Activated naive CD4-positive, alpha-beta T cell (primary cell): Measurements from ENCODE around the gene MYO1F.
A peak's percentile ranks its signal among the peaks of the same experiment; 100 is the strongest.
"Not testable (repeated sequence)": the region's sequence is repeated elsewhere in the genome, so short reads cannot be mapped to it uniquely, and the experiment has no call there.

Source experiments
- DNase-seq, 4 experiments: peaks; one replicate each; lab custom pipeline; 2025; lab: John Stamatoyannopoulos, UW

Gene MYO1F

DNA sequence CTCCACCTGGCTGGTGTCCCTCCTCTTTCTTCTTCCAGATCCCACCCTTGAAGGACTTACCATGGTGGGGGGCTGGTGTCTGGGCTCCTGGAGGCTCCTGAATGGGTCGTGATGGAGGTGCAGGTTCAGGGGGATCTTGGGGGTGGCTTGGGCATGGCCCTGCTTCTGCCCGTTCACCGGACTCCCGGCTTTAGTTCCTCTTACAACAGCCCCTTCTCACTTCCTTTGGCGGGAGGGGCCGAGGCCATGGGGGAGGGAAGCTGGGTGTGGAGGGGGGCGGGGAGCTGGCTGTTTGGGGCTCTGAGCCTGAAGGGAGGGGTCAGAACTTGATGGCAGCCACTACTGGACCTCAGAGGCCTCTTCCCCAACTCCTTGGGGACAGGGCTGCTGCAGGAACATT, at the start of gene MYO1F:
MYO1F (minus strand) TSS at position 196 of the 400 bp plus-strand sequence; CDS start at position 63, 133 bp downstream.
- DNase-seq = no peak

DNA sequence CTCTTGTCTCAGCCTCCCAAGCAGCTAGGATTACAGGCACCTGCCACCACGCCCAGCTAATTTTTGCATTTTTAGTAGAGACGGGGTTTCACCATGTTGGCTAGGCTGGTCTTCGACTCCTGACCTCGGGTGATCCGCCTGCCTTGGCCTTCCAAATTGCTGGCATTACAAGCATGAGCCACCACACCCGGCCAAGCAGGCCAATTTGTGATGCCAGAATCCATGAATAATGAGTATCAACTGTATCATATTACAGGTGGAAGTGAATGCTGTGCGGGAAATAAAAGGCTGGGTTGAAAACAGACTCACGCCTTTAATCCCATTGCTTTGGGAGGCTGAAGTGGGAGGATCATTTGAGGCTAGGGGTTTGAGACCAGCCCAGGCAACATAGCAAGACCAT, 49.6 kb upstream of the MYO1F start:
- no peak for DNase-seq

DNA sequence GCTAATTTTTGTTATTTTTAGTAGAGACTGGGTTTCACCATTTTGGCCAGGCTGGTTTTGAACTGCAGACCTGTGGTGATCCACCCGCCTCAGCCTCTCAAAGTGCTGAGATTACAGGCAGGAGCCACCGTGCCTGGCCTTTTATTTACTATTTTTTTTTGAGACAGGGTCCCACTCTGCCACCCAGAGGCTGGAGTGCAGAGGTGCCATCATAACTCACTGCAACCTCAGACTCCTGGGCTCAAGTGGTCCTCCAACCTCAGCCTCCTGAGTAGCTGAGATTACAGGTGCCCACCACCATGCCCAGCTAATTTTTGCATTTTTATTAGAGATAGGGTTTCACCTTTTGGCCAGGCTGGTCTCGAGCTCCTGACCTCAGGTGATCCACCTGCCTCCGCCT, 45.6 kb upstream of the MYO1F start:
- DNase-seq = not testable (repeated sequence)

DNA sequence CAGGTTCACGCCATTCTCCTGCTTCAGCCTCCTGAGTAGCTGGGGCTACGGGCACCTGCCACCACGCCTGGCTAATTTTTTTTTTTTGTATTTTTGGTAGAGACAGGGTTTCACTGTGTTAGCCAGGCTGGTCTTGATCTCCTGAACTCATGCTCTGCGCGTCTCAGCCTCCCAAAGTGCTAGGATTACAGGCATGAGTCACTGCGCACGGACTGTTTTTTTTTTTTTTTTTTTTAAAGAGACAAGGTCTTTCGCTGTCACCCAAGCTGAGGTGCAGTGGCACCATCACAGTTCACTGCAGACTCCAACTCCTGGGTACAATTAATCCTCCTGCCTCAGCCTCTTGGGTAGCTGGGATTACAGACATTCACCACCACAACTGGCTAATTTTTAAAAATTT, 41.5 kb upstream of the MYO1F start:
- no peak for DNase-seq

DNA sequence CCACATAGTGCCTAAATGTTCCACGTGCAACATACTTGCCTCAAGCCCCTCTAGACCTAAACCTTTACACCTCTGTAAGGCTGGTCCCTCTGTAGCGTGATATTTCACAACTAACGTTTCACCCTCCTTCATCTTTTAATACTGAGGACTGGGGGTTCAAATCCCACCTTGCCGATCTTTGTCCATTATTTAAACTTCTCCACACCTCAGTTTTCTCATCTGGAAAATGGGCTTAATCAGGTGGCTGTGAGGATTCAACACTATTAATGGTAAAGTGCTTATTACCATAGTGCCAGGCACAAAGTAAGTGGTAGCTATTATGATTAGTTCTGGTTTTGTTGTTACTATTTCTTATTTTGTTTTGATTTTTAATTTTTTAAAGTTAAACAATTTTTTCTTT, 40.7 kb upstream of the MYO1F start:
- DNase-seq = no peak

DNA sequence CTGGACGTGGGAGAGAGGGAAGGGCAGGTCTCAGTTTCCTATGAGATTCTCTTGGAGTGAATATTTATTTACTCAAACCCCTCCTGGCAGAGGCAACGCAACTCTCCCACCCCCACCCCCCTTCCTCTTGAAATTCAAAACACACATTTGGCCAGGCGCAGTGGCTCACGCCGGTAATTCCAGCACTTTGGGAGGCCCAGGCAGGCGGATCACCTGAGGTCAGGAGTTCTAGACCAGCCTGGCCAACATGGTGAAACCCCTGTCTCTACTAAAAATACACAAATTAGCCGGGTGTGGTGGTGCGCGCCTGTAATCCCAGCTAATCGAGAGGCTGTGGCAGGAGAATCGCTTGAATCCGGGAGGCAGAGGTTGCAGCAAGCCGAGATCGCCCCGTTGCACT, 40.1 kb upstream of the MYO1F start:
- DNase-seq = not testable (repeated sequence)

DNA sequence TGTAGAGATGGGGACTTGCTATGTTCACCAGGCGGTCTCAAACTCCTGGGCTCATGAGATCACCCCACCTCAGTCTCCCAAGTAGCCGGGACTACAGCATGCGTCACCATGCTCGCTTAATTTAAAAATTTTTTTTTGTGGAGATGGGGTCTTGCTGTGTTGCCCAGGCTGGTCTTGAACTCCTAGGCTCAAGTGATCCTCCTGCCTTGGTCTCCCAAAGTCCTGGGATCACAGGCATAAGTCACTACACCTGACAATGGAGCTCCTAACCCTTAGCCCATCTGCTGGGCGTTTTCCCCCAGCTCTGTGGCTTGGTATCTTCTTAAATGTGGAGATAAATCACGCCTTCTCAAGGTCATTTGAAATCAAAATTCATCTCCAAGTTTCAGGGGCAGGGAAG, 39.6 kb upstream of the MYO1F start:
- no peak for DNase-seq

DNA sequence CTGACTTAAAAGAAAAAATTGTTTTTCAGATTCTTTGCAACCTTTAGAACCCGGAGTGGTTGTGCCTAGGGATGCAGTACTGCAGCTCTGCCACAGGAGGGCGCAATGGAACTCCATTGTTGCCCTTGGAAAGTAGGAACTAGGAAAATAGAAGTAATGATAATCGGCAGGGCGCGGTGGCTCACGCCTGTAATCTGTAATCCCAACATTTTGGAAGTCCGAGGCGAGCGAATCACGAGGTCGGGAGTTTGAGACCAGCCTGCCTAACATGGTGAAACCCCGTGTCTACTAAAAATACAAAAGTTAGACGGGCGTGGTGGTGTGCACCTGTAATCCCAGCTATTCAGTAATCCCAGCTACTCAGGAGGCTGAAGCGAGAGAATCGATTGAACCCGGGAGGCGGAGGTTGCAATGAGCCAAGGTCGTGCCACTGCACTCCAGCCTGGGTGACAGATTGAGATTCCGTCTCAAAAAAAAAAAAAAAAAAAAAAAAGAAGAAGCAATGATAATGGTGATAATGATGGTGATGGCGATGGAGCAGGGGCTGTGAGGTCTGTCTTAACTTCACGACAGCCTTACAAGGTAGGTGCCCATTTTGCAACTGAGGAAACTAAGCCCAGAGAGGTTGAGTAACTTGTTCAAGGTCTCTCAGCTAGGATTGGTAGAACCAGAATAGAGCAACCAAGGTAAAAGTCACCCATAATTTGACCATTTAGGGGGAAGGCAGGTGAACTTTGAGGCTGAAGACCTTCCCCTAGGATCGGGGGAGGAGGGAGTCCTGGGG, 38.8 kb upstream of the MYO1F start:
- DNase-seq = peak in 3 of 4 experiments; percentile 17 to 49 (median 28)

DNA sequence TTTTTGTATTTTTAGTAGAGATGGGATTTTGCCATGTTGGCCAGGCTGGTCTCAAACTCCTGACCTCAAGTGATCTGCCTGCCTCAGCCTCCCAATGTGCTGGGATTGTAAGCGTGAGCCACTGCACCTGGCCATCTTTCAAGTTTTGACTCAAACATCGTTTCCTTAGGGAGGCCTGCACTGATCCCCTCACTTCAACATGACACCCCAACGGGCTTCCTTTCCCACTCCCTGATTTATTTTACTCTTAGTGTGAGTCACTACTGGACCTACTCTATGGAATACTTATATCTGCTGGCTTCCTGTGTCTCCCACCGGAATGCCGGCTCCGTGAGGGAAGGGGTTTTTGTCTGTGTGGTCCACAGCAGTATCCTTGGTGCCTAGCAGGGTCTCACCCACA, 37.8 kb upstream of the MYO1F start:
- DNase-seq = no peak

DNA sequence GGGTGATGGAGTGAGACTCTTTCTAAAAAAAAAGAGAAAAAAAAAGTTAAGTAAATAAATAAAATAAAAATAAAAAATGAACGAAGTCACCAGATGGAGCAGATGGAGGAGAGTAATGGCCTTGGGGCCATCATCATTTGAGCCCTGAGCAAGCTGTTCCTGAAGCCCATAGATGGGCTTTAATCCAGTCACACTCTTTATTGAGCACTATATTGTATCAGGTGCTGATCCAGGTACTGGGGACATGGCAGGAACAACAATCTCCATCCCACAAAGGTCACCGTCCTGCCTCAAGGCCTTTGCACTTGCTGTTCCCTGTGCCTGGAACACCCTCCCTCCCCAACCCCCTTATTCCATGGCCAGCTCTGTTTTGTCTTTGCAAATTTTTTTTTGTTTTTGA, 37.2 kb upstream of the MYO1F start:
- DNase-seq = no peak

DNA sequence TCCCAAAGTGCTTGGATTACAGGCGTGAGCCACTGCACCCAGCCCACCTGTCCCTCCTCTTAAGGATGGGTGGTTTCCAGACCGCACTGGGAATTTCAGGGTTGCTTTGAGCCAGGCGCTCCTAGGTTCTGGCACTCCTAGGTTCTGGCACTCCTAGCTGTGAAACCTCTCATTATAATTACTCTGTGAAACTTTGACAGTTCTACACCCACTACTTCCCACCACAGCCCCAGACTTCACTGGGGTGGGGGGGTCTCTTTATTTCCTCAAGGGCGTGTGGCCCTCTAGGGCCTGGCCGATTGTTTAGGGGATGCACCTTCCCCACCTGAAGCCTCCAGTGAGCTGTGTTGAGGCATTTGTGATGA, 35.5 kb upstream of the MYO1F start:
- DNase-seq = no peak

DNA sequence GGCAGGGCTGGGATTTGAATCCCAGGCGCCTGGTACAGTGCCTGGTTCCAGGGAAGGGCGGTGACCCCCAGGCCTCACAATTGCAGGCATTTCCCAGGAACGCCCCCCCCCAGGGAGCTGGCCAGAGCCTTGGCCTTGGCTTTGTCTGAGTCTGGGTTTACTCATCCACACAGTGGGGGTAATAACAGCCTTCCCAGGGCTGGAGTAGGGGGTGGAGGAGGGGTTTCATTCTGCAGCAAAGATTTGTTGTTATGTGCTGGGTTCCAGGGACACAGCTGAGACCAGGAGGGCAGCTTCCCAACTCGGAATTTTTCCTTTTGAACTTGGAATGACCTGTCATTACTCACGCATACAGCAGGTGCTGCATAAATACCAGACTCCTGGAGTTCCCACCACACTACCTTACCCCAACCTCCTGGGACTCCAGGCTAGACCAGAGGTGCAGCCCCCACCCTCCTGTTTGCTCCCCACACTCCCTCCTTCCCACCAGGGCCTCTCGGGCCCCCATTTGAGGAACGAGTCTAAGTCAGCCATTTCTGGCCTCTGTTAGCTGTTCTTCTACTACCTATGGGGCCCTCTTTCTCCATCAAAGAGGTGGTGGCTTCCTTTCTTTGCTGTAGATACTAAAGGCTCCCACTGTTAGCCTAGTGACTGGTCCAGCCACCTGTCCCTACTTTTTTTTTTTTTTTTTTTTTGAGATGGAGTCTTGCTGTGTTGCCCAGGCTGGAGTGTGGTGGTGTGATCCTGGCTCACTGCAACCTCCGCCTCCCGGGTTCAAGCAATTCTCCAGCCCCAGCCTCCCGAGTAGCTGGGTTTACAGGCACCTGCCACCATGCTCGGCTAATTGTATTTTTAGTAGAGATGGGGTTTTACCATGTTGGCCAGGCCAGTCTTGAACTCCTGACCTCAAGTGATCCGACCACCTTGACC, 34.9 kb upstream of the MYO1F start:
- DNase-seq = no peak

DNA sequence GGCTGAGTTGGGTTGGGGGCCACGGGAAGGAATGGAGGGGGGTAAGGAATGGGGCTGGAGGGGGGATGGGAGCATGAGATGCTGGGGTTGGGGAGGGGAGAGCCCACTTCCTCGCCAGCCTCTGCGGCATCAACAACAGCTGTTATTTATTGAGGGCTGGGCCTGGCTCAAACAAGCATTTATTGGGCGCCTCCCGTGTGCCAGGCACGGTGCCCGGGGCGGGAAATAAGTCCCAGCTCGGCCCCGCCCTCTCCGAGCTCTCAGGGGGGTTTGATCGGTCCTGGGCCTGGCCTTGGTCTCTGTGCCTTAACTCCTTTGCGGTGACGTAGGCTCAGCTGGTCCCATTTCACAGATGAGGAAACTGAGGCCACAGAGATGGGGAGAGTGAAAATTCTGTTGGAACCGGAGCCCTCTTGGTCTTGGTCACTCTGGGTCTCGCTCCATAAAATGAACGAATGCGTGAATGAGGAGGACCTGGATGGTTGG, 34.2 kb upstream of the MYO1F start:
- DNase-seq = no peak

DNA sequence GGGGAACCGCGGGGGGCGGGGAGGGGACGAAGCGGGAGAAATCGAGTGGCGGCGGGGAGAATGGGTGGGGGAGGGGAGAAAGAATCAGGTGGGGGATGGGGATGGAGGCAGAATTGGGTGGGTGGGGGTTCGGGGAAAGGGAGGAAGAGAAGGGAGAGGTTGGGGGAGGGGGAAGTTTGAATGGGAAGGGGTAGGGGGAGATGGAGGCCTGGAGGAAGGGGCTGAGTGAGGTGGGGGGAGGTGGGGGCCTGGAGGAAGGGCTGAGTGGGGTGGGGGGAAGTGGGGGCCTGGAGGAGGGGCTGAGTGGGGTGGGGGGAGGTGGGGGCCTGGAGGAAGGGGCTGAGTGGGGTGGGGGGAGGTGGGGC, 33.7 kb upstream of the MYO1F start:
- no peak for DNase-seq

DNA sequence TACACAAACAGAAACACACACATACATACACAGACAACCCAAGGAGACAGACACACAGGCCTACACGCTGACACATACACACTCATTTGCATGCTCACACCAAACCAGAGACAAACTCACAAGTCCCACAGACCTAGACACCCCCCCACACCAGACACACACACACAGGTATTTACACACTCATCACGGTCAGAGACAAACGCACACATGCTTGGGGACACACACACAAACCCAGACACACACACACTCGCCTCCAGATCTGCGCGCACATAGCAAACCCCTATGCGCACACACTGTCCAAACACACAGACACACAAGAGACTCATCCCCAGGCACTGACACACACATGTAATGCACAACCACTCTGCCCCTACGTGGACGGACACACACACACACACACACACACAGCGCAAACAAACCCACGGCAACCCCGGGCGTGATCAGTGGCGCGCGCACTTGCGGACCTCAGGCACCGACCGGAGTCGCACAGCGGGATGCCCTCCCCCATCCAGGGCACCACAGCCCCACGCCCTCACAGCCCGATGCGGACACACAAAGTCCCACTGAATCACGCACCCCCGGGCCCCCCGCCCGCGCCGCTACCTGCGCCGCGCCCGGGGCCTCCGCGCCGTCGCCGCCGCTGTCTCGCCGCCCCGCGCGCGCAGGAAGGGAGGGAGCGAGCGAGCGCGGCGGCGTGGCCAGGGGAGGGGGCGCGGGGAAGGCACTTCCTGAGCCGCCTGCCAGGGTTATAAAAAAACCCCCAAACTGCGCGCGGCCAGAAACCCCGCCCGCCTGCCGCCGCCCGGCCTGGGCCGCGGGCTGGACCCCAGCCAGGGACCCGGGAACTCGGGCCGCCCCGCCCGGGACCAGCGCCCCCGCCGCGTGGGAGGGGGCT, 33.0 kb upstream of the MYO1F start, which contains the start of gene ADAMTS10:
ADAMTS10 (minus strand) TSS at position 675 of the 895 bp plus-strand sequence. CDS start 5,005 bp downstream, outside the sequence.
- peak in 2 of 4 experiments; percentile 19 to 58 for DNase-seq

DNA sequence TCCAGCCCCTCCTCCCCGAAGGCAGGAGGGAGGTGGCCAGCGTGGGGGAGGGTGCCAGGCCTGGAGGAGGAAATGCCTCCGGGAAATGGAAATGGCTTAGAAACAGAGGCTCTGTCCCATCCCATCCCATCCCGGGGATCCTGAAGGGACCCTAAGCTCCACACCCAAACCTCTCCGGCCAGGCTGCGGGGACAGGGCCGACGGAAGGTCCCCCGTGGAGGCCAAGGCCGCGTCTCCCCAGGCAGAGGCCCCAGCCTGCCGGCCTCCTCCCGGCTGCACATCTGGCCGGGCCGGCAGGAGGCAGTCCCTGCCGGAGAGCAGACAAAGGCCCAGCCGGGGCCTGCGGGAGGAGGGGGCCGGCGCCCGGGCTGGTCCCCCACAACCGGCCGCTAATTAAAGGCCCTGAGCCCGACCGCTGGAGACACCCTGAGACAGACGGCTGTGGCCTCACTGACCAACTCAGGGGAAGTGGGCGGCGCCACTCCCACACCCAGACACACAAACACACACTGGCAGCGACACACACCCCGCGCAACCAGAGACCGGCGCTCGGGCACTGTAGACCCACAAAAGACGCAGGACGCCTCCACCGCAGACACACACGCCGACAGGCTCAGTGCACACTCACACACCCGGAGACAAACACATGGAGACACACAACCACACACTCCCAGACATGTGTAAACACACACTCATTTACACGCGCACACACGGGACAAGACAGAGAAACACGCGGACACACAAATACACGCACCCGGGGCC, 32.2 kb upstream of the MYO1F start:
- no peak for DNase-seq

DNA sequence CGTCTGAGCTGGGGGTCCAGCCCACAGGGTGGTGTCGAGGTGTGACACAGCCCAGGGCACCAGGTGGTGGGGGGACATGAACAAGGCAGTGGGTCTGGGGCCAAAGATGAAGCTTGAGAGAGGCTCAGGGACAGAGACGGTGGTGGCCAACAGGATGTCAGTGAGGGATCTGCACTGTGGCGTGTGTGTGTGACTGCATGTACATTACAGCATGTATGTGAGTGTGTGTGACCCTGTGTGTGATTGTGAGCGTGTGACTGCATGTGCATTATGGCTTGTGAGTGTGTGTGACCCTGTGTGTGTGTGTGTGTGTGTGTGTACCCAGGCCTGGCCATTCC, 31.7 kb upstream of the MYO1F start:
- DNase-seq = no peak

DNA sequence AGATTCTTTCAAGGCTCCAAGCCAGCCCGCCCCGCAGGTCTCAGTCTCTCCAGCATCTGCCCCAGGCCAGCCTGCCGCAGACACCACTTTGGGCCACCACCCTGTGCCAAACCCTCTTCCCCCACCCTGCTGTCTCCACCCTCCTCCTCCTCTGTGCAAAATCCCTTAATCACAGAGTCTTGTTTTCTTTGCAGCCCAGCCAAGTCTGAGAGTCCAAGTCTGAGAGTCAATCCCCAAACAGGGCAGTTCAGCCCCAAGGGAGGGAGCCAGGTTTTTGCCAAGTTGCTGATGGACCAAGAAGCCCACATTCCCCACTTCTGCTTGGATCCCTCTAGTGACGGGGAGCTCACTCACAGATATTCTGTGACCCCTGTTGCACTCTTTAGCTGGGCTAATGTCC, 30.1 kb upstream of the MYO1F start:
- DNase-seq = no peak

DNA sequence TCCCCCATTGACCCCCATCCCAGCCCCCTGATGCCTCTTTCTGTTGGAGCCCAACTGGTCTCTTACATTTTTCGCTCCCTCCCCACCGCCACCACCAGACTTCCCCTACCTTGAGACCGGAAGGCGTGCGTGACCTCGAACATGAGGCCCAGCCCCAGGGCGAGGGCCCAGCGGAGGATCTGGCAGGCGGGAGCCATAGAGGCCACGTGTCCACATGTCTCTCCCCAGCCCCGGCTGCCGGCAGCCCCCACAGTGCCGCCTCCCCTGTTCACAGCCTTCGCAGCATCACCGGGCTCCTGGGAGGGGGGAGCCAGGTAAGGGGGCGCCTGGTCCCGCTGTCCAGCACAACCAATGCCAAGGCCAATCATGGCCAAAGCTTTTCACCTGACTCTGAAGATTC, 28.3 kb upstream of the MYO1F start:
- no peak for DNase-seq

DNA sequence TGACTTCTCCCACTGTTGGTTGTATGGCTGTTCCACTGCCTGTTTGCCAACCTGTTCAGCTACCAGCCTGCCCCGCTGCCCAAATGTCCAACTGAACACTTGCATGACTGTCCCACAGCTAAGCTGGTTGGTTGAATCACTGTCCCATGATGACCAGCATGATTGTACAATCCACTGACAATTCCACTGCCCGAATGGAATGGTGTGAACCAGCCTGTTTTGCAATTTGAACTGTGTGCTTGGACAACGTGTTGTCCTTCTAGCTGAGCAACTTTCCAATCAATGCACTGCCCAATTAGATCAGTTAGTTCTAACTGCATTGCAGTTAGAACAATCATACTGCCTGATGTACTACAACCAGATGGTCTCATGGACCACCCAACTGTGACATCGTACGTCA, 24.6 kb upstream of the MYO1F start:
- no peak for DNase-seq

DNA sequence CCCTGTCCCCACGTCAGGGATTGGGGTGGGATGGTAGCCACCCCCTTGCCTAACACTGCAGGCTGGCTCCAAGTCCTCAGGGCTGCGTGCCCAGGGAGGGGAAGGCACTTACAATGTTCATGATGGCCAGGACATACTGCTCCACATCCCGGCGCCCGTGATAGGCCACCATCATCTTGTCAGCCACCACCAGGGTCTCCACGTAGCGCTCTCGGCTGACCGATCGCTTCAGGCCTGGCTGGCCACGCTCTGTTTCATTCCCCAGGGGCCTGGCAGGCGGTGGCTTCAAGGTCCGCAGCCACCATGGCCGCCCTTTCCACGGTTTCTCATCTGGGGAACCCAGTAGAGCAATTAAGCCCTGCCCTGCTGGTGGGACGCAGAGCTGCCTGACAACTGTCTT, 23.6 kb upstream of the MYO1F start:
- DNase-seq = no peak
